Loucy (cell line): ENCODE measurements around the gene GAPT.

ENCODE experiments used
- H2AFZ ChIP-seq: fragments of 200-600 bp; sonication (generic); 2 replicates; pipeline ENCODE4 v1.6.0; 2016; ENCODE audit warnings: antibody characterized with exemption, mild to moderate bottlenecking, low read length, moderate library complexity
- H3F3A ChIP-seq: fragments of 200-600 bp; 2 replicates; pipeline ENCODE4 v1.6.0; 2016; ENCODE audit warnings: antibody characterized with exemption, low read depth, mild to moderate bottlenecking
- H3K27me3 ChIP-seq: fragments of 200-600 bp; sonication (generic); 2 replicates; pipeline ENCODE4 v1.6.1; 2014; ENCODE audit warnings: low read length, mild to moderate bottlenecking; ENCODE audit not compliant: insufficient read depth, poor library complexity, severe bottlenecking
- H3K36me3 ChIP-seq: fragments of 200-600 bp; sonication (generic); 2 replicates; pipeline ENCODE4 v1.6.1; 2016; ENCODE audit warnings: low read length; ENCODE audit not compliant: insufficient read depth
- H3K4me1 ChIP-seq: fragments of 200-600 bp; sonication (generic); 2 replicates; pipeline ENCODE4 v1.5.1; 2014; ENCODE audit warnings: low read length, mild to moderate bottlenecking; ENCODE audit not compliant: insufficient read depth, poor library complexity, severe bottlenecking
- H3K4me2 ChIP-seq: fragments of 200-600 bp; sonication (generic); 2 replicates; pipeline ENCODE4 v1.6.0; 2014; ENCODE audit warnings: antibody characterized with exemption, low read length, low read depth, mild to moderate bottlenecking; ENCODE audit not compliant: poor library complexity, severe bottlenecking
- H3K4me3 ChIP-seq: fragments of 200-600 bp; sonication (generic); 2 replicates; pipeline ENCODE4 v1.5.1; 2014; ENCODE audit warnings: low read length, mild to moderate bottlenecking, mixed read lengths; ENCODE audit not compliant: poor library complexity, severe bottlenecking
- H3K79me2 ChIP-seq: fragments of 200-600 bp; sonication (generic); 2 replicates; pipeline ENCODE4 v1.6.1; 2014; ENCODE audit warnings: low read length; ENCODE audit not compliant: insufficient read depth
- H3K9ac ChIP-seq: fragments of 200-600 bp; sonication (generic); 2 replicates; pipeline ENCODE4 v1.6.0; 2014; ENCODE audit warnings: mild to moderate bottlenecking, low read depth, low read length, moderate library complexity; ENCODE audit not compliant: poor library complexity, severe bottlenecking
- H3K9me2 ChIP-seq: fragments of 200-600 bp; sonication (generic); replicated peaks from 2 replicates; pipeline ENCODE4 v1.6.1; 2016; ENCODE audit warnings: low read depth, low read length, mixed read lengths
- H3K9me3 ChIP-seq: fragments of 200-600 bp; sonication (generic); 2 replicates; pipeline ENCODE4 v1.6.1; 2014; ENCODE audit warnings: mild to moderate bottlenecking, antibody characterized with exemption, low read length, low read depth; ENCODE audit not compliant: insufficient read depth
- H4K20me1 ChIP-seq: fragments of 200-600 bp; sonication (generic); 2 replicates; pipeline ENCODE4 v1.6.0; 2014; ENCODE audit warnings: antibody characterized with exemption, low read length, mild to moderate bottlenecking; ENCODE audit not compliant: insufficient read depth, poor library complexity, severe bottlenecking
- CTCF ChIP-seq: fragments of 200-600 bp; sonication (generic); conservative IDR thresholded peaks from 2 replicates; pipeline ENCODE4 v1.5.1; 2014; ENCODE audit warnings: mild to moderate bottlenecking, antibody characterized with exemption, low read length
- EZH2phosphoT487 ChIP-seq: fragments of 200-600 bp; IDR thresholded peaks from 2 replicates; pipeline ENCODE4 v1.6.1; 2018; ENCODE audit warnings: antibody characterized with exemption, mild to moderate bottlenecking, moderate library complexity, borderline replicate concordance

GAPT gene

GRCh38 chr5:58460732-58461286 lies 30.4 kb upstream of the GAPT start:
- peak overlapping the region; percentile 61 for H3K4me2 ChIP-seq
- no peaks in the 10 kb centered on the region for H4K20me1 ChIP-seq
- no peak for TF ChIP-seq EZH2phosphoT487
- peak; percentile 77 for TF ChIP-seq CTCF

DNA sequence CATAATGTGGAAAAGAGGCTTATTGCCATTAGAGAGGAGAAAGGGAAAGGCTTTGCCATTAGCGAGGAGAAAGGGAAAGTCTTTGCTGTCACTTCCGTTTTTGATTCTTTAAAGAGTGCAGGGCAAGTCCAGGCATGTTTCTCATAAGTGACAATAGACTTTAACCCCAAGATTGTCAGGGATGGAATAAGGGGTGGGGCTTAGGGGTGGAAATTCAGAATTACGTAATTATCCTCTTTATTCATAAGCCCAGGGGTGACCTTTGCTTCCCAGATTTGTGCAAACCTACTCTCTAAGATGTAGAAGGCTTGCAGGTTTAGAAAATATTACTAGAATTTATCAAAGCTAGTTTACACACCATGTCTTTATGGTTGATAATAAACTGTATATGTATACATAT lies 29.1 kb upstream of the GAPT start:
- Histone ChIP-seq H3K79me2 (no peaks in the 10 kb centered on the region), H3K9me3 (no peaks in the 10 kb centered on the region), H4K20me1 (no peaks in the 10 kb centered on the region), H3K4me2 (no peak overlapping the region), H3K27me3 (no peaks in the 10 kb centered on the region), H2AFZ (no peak overlapping the region), H3K9ac (peak overlapping the region; percentile 23), H3F3A (no peaks in the 10 kb centered on the region), H3K4me3 (no peak overlapping the region), H3K9me2 (no peaks in the 10 kb centered on the region), H3K4me1 (peaks cover 3% of the 10 kb centered on the region), H3K36me3 (no peaks in the 10 kb centered on the region)
- TF ChIP-seq CTCF (no peak), EZH2phosphoT487 (no peak)

More at GRCh38 chr5:58460732-58461286, 30.4 kb upstream of the GAPT start:
- Histone ChIP-seq H3F3A (no peaks in the 10 kb centered on the region), H3K9me3 (no peaks in the 10 kb centered on the region), H3K36me3 (no peaks in the 10 kb centered on the region), H3K79me2 (no peaks in the 10 kb centered on the region), H3K9ac (peak overlapping the region; percentile 54), H3K4me3 (peak overlapping the region; percentile 73), H3K9me2 (no peaks in the 10 kb centered on the region), H3K27me3 (no peaks in the 10 kb centered on the region), H3K4me1 (no peaks in the 10 kb centered on the region), H2AFZ (peak overlapping the region; percentile 80)

DNA sequence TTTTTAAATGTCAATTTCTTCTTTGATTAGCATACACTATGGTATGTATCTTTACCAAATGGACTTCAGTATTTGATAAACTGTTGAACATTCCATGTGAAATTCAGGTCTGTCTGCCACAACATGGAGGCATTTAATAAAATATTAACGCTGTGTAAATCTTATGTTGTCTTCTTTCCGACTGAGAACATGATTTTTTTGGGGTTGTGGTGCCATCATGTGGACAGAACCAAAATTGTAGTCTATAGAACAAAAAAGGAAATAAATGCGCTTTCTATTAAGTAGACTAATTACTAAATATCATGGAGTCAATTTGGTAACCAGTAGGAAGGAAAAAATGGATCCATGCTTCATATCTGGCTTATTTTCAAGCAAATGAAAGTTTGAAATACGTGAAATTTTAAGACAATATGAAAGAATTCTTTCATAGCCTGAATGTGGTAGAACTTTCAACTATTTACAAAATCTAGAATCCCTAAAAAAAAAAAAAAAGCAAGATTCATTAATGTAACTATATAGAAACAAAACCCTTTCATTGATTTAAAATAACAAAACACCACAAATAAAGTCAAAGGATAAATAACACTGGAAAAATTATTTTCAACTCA lies 28.5 kb upstream of the GAPT start:
- Histone ChIP-seq H3K4me2 (no peak overlapping the region), H3F3A (no peaks in the 10 kb centered on the region), H3K27me3 (no peaks in the 10 kb centered on the region), H3K9me3 (no peaks in the 10 kb centered on the region), H3K79me2 (no peaks in the 10 kb centered on the region), H3K4me3 (no peak overlapping the region), H3K9ac (no peak overlapping the region), H4K20me1 (no peaks in the 10 kb centered on the region), H2AFZ (no peak overlapping the region), H3K36me3 (no peaks in the 10 kb centered on the region), H3K4me1 (peaks cover 3% of the 10 kb centered on the region), H3K9me2 (no peaks in the 10 kb centered on the region)
- TF ChIP-seq EZH2phosphoT487 (no peak), CTCF (peak; percentile 76)
